HUES6 (cell line): ENCODE data around the gene MYT1.
"Not testable (repeated sequence)": the region's sequence is repeated elsewhere in the genome, so short reads cannot be mapped to it uniquely, and the experiment has no call there.

Experiments used
- H3K27ac ChIP-seq: 2 replicates; pipeline ENCODE4 v1.7.0; 2013; ENCODE audit warnings: low read depth, mild to moderate bottlenecking, low read length, inconsistent platforms
- H3K27me3 ChIP-seq: 2 replicates; pipeline ENCODE4 v1.6.1; 2013; ENCODE audit warnings: low read length; ENCODE audit not compliant: control insufficient read depth, insufficient read depth
- H3K36me3 ChIP-seq: 2 replicates; pipeline ENCODE4 v1.6.1; 2013; ENCODE audit warnings: low read length; ENCODE audit not compliant: control insufficient read depth, insufficient read depth
- H3K4me1 ChIP-seq: 2 replicates; pipeline ENCODE4 v1.6.1; 2013; ENCODE audit warnings: low read length; ENCODE audit not compliant: control insufficient read depth, insufficient read depth
- H3K4me3 ChIP-seq: 2 replicates; pipeline ENCODE4 v1.5.1; 2013; ENCODE audit warnings: low read depth, low read length
- H3K9ac ChIP-seq: one replicate; pipeline ENCODE4 v1.6.1; 2013; ENCODE audit warnings: mild to moderate bottlenecking, low read length
- H3K9me3 ChIP-seq: 2 replicates; pipeline ENCODE4 v1.6.1; 2013; ENCODE audit warnings: low read depth, low read length; ENCODE audit not compliant: control insufficient read depth, insufficient read depth

MYT1 gene

GRCh38 chr20:64186071-64186598 is 21.9 kb downstream of the MYT1 start:
- H3K27ac ChIP-seq: no peak overlapping the region
- H3K27me3 ChIP-seq: no peaks in the 10 kb centered on the region
- H3K4me3 ChIP-seq: no peak overlapping the region
- H3K36me3 ChIP-seq: no peaks in the 10 kb centered on the region
- peaks cover 28% of the 10 kb centered on the region for H3K4me1 ChIP-seq
- H3K9me3 ChIP-seq: no peaks in the 10 kb centered on the region; the same call in 1 of the 2 replicates
- H3K9ac ChIP-seq: no peak overlapping the region

- not testable (repeated sequence) for H3K27ac ChIP-seq, H3K27me3 ChIP-seq, H3K9me3 ChIP-seq, H3K9ac ChIP-seq, H3K4me3 ChIP-seq, H3K36me3 ChIP-seq
- H3K4me1 ChIP-seq: peaks cover 32% of the 10 kb centered on the region
Measured at GRCh38 chr20:64187213-64187612, 23.0 kb downstream of the MYT1 start.

GRCh38 chr20:64188091-64188490 is 23.8 kb downstream of the MYT1 start:
- Histone ChIP-seq H3K9ac (no peak overlapping the region), H3K4me3 (no peak overlapping the region), H3K27me3 (no peaks in the 10 kb centered on the region), H3K36me3 (no peaks in the 10 kb centered on the region), H3K4me1 (peaks cover 31% of the 10 kb centered on the region), H3K9me3 (no peaks in the 10 kb centered on the region; the same call in 1 of the 2 replicates), H3K27ac (0 out of 2 replicates have a peak overlapping the region, but pooled peaks have one; percentile 60)

GRCh38 chr20:64188682-64189529 is 24.7 kb downstream of the MYT1 start:
- H3K27ac ChIP-seq: peak overlapping the region; percentile 60; the same call in 1 of the 2 replicates
- no peaks in the 10 kb centered on the region for H3K36me3 ChIP-seq
- H3K9me3 ChIP-seq: no peaks in the 10 kb centered on the region; the same call in 1 of the 2 replicates
- H3K9ac ChIP-seq: peak overlapping the region; percentile 20
- H3K27me3 ChIP-seq: no peaks in the 10 kb centered on the region
- peak overlapping the region; percentile 6; the same call in 1 of the 2 replicates for H3K4me3 ChIP-seq
- peaks cover 31% of the 10 kb centered on the region for H3K4me1 ChIP-seq

GRCh38 chr20:64189530-64189966 is 25.3 kb downstream of the MYT1 start:
- peak overlapping the region; percentile 11 for H3K27ac ChIP-seq
- H3K4me1 ChIP-seq: peaks cover 36% of the 10 kb centered on the region
- peak overlapping the region; percentile 6; the same call in 1 of the 2 replicates for H3K4me3 ChIP-seq
- no peaks in the 10 kb centered on the region for H3K36me3 ChIP-seq
- peak overlapping the region; percentile 19 for H3K9ac ChIP-seq
- H3K9me3 ChIP-seq: no peaks in the 10 kb centered on the region; the same call in 1 of the 2 replicates
- H3K27me3 ChIP-seq: no peaks in the 10 kb centered on the region

- Histone ChIP-seq H3K4me1 (peaks cover 36% of the 10 kb centered on the region), H3K4me3 (no peak overlapping the region), H3K36me3 (no peaks in the 10 kb centered on the region), H3K27me3 (no peaks in the 10 kb centered on the region), H3K9me3 (no peaks in the 10 kb centered on the region; the same call in 1 of the 2 replicates), H3K9ac (no peak overlapping the region), H3K27ac (peak overlapping the region; percentile 11)
Measured at GRCh38 chr20:64189986-64190385, 25.7 kb downstream of the MYT1 start.

- H3K9ac ChIP-seq: no peak overlapping the region
- no peaks in the 10 kb centered on the region for H3K36me3 ChIP-seq
- H3K27ac ChIP-seq: no peak overlapping the region
- H3K9me3 ChIP-seq: no peaks in the 10 kb centered on the region; the same call in 1 of the 2 replicates
- peaks cover 36% of the 10 kb centered on the region for H3K4me1 ChIP-seq
- no peak overlapping the region for H3K4me3 ChIP-seq
- H3K27me3 ChIP-seq: no peaks in the 10 kb centered on the region
Measured at GRCh38 chr20:64191002-64191401, 26.8 kb downstream of the MYT1 start.

- H3K27ac ChIP-seq: no peak overlapping the region
- no peak overlapping the region for H3K4me3 ChIP-seq
- H3K36me3 ChIP-seq: no peaks in the 10 kb centered on the region
- peaks cover 41% of the 10 kb centered on the region for H3K4me1 ChIP-seq
- no peak overlapping the region for H3K9ac ChIP-seq
- H3K9me3 ChIP-seq: no peaks in the 10 kb centered on the region
- H3K27me3 ChIP-seq: no peaks in the 10 kb centered on the region
Measured at GRCh38 chr20:64192406-64192805, 28.2 kb downstream of the MYT1 start.

- Histone ChIP-seq H3K27me3 (no peaks in the 10 kb centered on the region), H3K9me3 (no peaks in the 10 kb centered on the region), H3K4me3 (no peak overlapping the region), H3K4me1 (peaks cover 38% of the 10 kb centered on the region), H3K27ac (no peak overlapping the region), H3K9ac (no peak overlapping the region), H3K36me3 (no peaks in the 10 kb centered on the region)
Measured at GRCh38 chr20:64193058-64193457, 28.8 kb downstream of the MYT1 start.

- Histone ChIP-seq H3K9me3 (no peaks in the 10 kb centered on the region), H3K36me3 (no peaks in the 10 kb centered on the region), H3K27ac (no peak overlapping the region)
Measured at GRCh38 chr20:64194269-64194668, 30.0 kb downstream of the MYT1 start.

GRCh38 chr20:64196309-64196708 is 32.1 kb downstream of the MYT1 start:
- peaks cover 14% of the 10 kb centered on the region for H3K4me1 ChIP-seq
- H3K4me3 ChIP-seq: no peak overlapping the region
- 0 out of 2 replicates have a peak, but pooled peaks cover under 1% of the 10 kb centered on the region for H3K9me3 ChIP-seq
- H3K27ac ChIP-seq: no peak overlapping the region
- no peak overlapping the region for H3K9ac ChIP-seq
- no peaks in the 10 kb centered on the region for H3K36me3 ChIP-seq
- no peaks in the 10 kb centered on the region for H3K27me3 ChIP-seq

More at GRCh38 chr20:64194269-64194668, 30.0 kb downstream of the MYT1 start:
- no peak overlapping the region for H3K9ac ChIP-seq
- no peaks in the 10 kb centered on the region for H3K27me3 ChIP-seq
- H3K4me1 ChIP-seq: peaks cover 28% of the 10 kb centered on the region
- no peak overlapping the region for H3K4me3 ChIP-seq
